ENCODE data around the gene KCNQ5. TPM values are rescaled to one million over a fixed set of nuclear protein-coding genes. Genes with fewer than 3 reads are reported as not detected.

Gene KCNQ5
- total and polyA plus RNA-seq, 2 of the 8 experiments (the other 6 are each of a cell fraction or from before 2014, with no cell fraction given): 0.83 to 1.2 TPM

GRCh38 chr6:72661411-72661810 lies 39.5 kb downstream of the KCNQ5 start:
- POLR2A ChIA-PET (ENCODE audit: partially characterized antibody): no interaction called here
- H3K4me1 ChIP-seq (replicated peaks in 1 of 4; ENCODE audit: control insufficient read depth in 3 of 4, insufficient read depth in 4 of 4, low read length in 3 of 4): no peaks in the 10 kb centered on the region
- H2BK12ac ChIP-seq (ENCODE audit: low read depth, low read length): no peak overlapping the region
- H3K14ac ChIP-seq (ENCODE audit: insufficient read length): no peak overlapping the region
- H2BK20ac ChIP-seq (ENCODE audit: low read length): no peak overlapping the region
- H3K4me2 ChIP-seq (ENCODE audit: insufficient read depth in 1 of 2, low read depth in 2 of 2, low read length in 2 of 2): no peak overlapping the region
- no peaks in the 10 kb centered on the region for H3K36me3 ChIP-seq (ENCODE audit: control insufficient read depth in 2 of 4, insufficient read depth in 4 of 4, low read length in 3 of 4)
- no peak for DNase-seq (ENCODE audit: low read depth in 1 of 2, low spot score in 2 of 2)
- H3K18ac ChIP-seq (ENCODE audit: extremely low read depth, low read length): no peak overlapping the region
- CTCF ChIA-PET (ENCODE audit: partially characterized antibody): no interaction called here
- no peak overlapping the region for H2AFZ ChIP-seq (ENCODE audit: low read length)
- 82% methylated on average over 1 of the region's 1 CpG; no CpG with 5 or more reads in 1 of the 2 experiments for WGBS, 2 experiments (ENCODE audit: extremely low coverage in 1 of 2, insufficient coverage in 1 of 2, insufficient read length in 1 of 2, insufficient replicate concordance in 2 of 2, low coverage in 1 of 2, low lambda C conversion rate in 2 of 2, missing lambda C conversion rate in 1 of 2)
- no peak overlapping the region for H2BK5ac ChIP-seq (ENCODE audit: low read depth, low read length)
- H3K79me1 ChIP-seq (ENCODE audit: low read depth, low read length): no peaks in the 10 kb centered on the region
- no peak overlapping the region for H4K8ac ChIP-seq (ENCODE audit: extremely low read depth, insufficient read depth, low read length)
- H3K9ac ChIP-seq (replicated peaks in 1 of 4; ENCODE audit: extremely low read depth in 1 of 4, low read depth in 3 of 4, low read length in 3 of 4): no peak overlapping the region
- H2BK15ac ChIP-seq (ENCODE audit: low read length): no peak overlapping the region
- H3K79me2 ChIP-seq (ENCODE audit: control insufficient read depth in 1 of 2, insufficient read depth in 2 of 2, low read length in 2 of 2): no peaks in the 10 kb centered on the region
- no peak overlapping the region for H4K5ac ChIP-seq (ENCODE audit: insufficient read length, low read depth, low read length)
- no peaks in the 10 kb centered on the region for H3K27me3 ChIP-seq (replicated peaks in 1 of 4; ENCODE audit: control insufficient read depth in 3 of 4, extremely low read depth in 1 of 4, insufficient read depth in 3 of 4, low read length in 3 of 4)
- no peaks in the 10 kb centered on the region for H4K20me1 ChIP-seq (replicated peaks in 1 of 2; ENCODE audit: control insufficient read depth in 1 of 2, insufficient read depth in 2 of 2, low read length in 2 of 2)
- no peak overlapping the region for H3K23ac ChIP-seq (ENCODE audit: insufficient read length)
- H2BK120ac ChIP-seq (replicated peaks; ENCODE audit: low read depth, low read length): no peak overlapping the region
- no peak overlapping the region for H3K27ac ChIP-seq (ENCODE audit: low read depth, low read length)
- H3K4me3 ChIP-seq (ENCODE audit: extremely low read depth in 1 of 4, insufficient read depth in 2 of 4, low read depth in 3 of 4, low read length in 4 of 4): no peak overlapping the region
- no peak overlapping the region for H4K91ac ChIP-seq (replicated peaks; ENCODE audit: insufficient read length, low read length)
- H3K23me2 ChIP-seq (ENCODE audit: low read depth, low read length): no peaks in the 10 kb centered on the region
- H3K4ac ChIP-seq (replicated peaks; ENCODE audit: insufficient read length, low read depth, low read length): no peak overlapping the region
- FAIRE-seq: no peak
- H3K9me3 ChIP-seq (ENCODE audit: insufficient read depth in 2 of 2, low read depth in 1 of 2, low read length in 1 of 2): no peaks in the 10 kb centered on the region
- H3K56ac ChIP-seq (replicated peaks; ENCODE audit: insufficient read length, low read depth, low read length): no peak overlapping the region
- H2AK5ac ChIP-seq (ENCODE audit: low read depth, low read length): no peak overlapping the region
- no peak for TF ChIP-seq SIX5 (IDR thresholded peaks at IDR 0.05; ENCODE audit: low read depth, low read length)
- TF ChIP-seq SAP30 (IDR thresholded peaks at IDR 0.05; ENCODE audit: insufficient read depth, insufficient replicate concordance, low read length): no peak
- TF ChIP-seq BCL11A (IDR thresholded peaks at IDR 0.05; ENCODE audit: low read depth in 2 of 2, low read length in 2 of 2): no peak
- no peak for TF ChIP-seq POLR2AphosphoS5 (IDR thresholded peaks at IDR 0.05; ENCODE audit: low read depth, low read length)
- TF ChIP-seq JUND (IDR thresholded peaks at IDR 0.05; ENCODE audit: low read length): no peak
- TF ChIP-seq RAD21 (IDR thresholded peaks at IDR 0.05 in 1 of 2, conservative IDR thresholded peaks at IDR 0.05 in 1 of 2; ENCODE audit: low read depth in 2 of 2, low read length in 2 of 2): no peak
- TF ChIP-seq TBP (IDR thresholded peaks at IDR 0.05; ENCODE audit: low read depth, low read length): no peak
- no peak for TF ChIP-seq TAF7 (optimal IDR thresholded peaks at IDR 0.05; ENCODE audit: borderline replicate concordance, low read depth, low read length)
- TF ChIP-seq NRF1 (IDR thresholded peaks at IDR 0.05; ENCODE audit: low read depth, low read length): no peak
- no peak for TF ChIP-seq GABPA (IDR thresholded peaks at IDR 0.05; ENCODE audit: borderline replicate concordance, insufficient read depth, low read length)
- no peak for TF ChIP-seq MAX (IDR thresholded peaks at IDR 0.05)
- no peak for TF ChIP-seq NANOG (IDR thresholded peaks at IDR 0.05; ENCODE audit: insufficient read depth, low read depth, low read length, poor library complexity, severe bottlenecking)
- no peak for TF ChIP-seq CREB1 (IDR thresholded peaks at IDR 0.05)
- no peak for TF ChIP-seq SIN3A (conservative IDR thresholded peaks at IDR 0.05 in 1 of 2, IDR thresholded peaks at IDR 0.05 in 1 of 2; ENCODE audit: low read depth in 1 of 2, low read length in 2 of 2)
- TF ChIP-seq SP4 (IDR thresholded peaks at IDR 0.05; ENCODE audit: low read length): no peak

Data from H1 (cell line).